ENCODE measurements around the gene C1orf232. TPM values are rescaled to one million over a fixed set of nuclear protein-coding genes. Genes with fewer than 3 reads are reported as not detected.
A peak's percentile ranks its signal among the peaks of the same experiment; 100 is the strongest.

C1orf232 gene
- total and polyA plus RNA-seq, 4 donors = 0.50 to 1.4 (median 1.1) TPM; not detected in 1

- WGBS (ENCODE audit: insufficient coverage) = no CpG with 5 or more reads among the region's 3 CpGs
- Histone ChIP-seq H3K4me1 (ENCODE audit: control insufficient read depth, insufficient read depth, low read length) (peaks cover under 1% of the 10 kb centered on the region), H3K36me3 (ENCODE audit: control insufficient read depth, insufficient read depth, low read length) (no peaks in the 10 kb centered on the region), H3K9me3 (ENCODE audit: control insufficient read depth, insufficient read depth, low read length) (no peaks in the 10 kb centered on the region), H3K27ac (ENCODE audit: low read depth, low read length) (no peak overlapping the region), H3K4me3 (ENCODE audit: low read depth, low read length) (no peak overlapping the region), H3K27me3 (ENCODE audit: control insufficient read depth, insufficient read depth, low read length) (peaks cover under 1% of the 10 kb centered on the region)
- no peak for DNase-seq (ENCODE audit: low read depth in 4 of 6, low spot score in 6 of 6)
Observed at GRCh38 chr1:26195805-26196204, 27.0 kb upstream of the C1orf232 start.

DNA sequence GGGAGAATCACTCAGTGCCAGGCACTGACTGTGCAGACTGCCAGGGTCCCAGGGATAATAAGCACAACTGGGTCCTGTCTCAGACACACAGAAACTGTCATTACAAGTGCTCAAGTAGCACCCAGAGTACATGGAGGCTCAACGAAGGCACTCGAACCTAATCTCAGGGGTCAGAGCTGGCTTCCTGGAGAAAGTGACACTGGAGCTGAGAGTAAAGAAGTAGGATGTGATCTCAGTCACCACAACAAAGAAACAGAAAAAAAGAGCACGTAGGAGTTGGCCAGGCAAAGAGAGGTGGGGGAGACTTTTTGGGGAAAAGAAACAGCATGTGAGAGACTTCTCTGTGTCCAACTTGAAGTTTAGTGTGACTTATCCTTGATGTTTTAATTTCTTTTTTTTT is 23.0 kb upstream of the C1orf232 start:
- peaks cover 22% of the 10 kb centered on the region for H3K36me3 ChIP-seq (ENCODE audit: control insufficient read depth, insufficient read depth, low read length)
- H3K27me3 ChIP-seq (ENCODE audit: control insufficient read depth, insufficient read depth, low read length) = no peaks in the 10 kb centered on the region
- WGBS (ENCODE audit: insufficient coverage) = no CpG with 5 or more reads among the region's 3 CpGs
- H3K27ac ChIP-seq (ENCODE audit: low read depth, low read length) = no peak overlapping the region
- H3K4me1 ChIP-seq (ENCODE audit: control insufficient read depth, insufficient read depth, low read length) = no peaks in the 10 kb centered on the region
- no peak overlapping the region for H3K4me3 ChIP-seq (ENCODE audit: low read depth, low read length)
- DNase-seq (ENCODE audit: low read depth in 4 of 6, low spot score in 6 of 6) = no peak
- no peaks in the 10 kb centered on the region for H3K9me3 ChIP-seq (ENCODE audit: control insufficient read depth, insufficient read depth, low read length)

DNA sequence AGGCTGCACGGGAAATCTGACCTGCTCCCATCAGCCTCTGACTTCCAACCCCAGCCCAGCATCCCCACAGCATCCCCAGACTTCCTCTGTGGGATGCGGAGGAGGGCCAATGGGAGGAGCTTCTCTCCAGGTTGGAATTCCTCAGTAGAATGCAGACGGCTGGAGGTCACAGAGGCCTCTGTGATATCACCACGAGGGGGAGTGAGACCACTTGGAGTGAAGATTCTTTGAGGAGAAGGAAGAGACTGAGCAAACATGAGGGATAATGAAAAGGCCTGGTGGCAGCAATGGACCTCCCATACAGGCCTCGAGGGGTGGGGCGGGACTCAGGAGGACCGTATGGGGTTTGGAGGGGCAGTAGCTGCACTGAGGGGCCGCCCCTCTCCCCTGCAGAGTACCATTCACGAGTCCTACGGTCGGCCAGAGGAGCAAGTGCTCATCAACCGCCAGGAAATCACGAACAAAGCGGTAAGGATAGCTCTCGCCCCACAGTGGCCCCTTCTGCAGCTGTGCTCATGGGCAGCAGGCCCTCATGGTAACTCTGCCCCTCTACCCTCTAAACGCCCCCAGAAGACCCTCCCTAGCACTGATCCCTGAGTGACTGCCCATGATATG is 21.7 kb upstream of the C1orf232 start, which contains the start of gene CATSPER4:
Gene CATSPER4 (plus strand): TSS at position 230 of the 615 bp plus-strand sequence. CDS start 26 bp downstream, at position 256.
- Histone ChIP-seq H3K4me3 (ENCODE audit: low read depth, low read length) (no peak within 1 kb of the TSS), H3K36me3 (ENCODE audit: control insufficient read depth, insufficient read depth, low read length) (peaks cover 27% of the 10 kb centered on the region), H3K27ac (ENCODE audit: low read depth, low read length) (no peak within 1 kb of the TSS), H3K4me1 (ENCODE audit: control insufficient read depth, insufficient read depth, low read length) (no peaks in the 10 kb centered on the region), H3K9me3 (ENCODE audit: control insufficient read depth, insufficient read depth, low read length) (no peaks in the 10 kb centered on the region), H3K27me3 (ENCODE audit: control insufficient read depth, insufficient read depth, low read length) (no peaks in the 10 kb centered on the region)
- peak in 2 of 6 donors; percentile 21 to 54 for DNase-seq (ENCODE audit: low read depth in 4 of 6, low spot score in 6 of 6)
- 21% methylated on average over 14 of the region's 16 CpGs for WGBS (ENCODE audit: insufficient coverage)

GRCh38 chr1:26189751-26190275 is 21.1 kb upstream of the C1orf232 start:
- Histone ChIP-seq H3K4me1 (ENCODE audit: control insufficient read depth, insufficient read depth, low read length) (no peaks in the 10 kb centered on the region), H3K27ac (ENCODE audit: low read depth, low read length) (no peak overlapping the region), H3K4me3 (ENCODE audit: low read depth, low read length) (no peak overlapping the region), H3K9me3 (ENCODE audit: control insufficient read depth, insufficient read depth, low read length) (no peaks in the 10 kb centered on the region), H3K36me3 (ENCODE audit: control insufficient read depth, insufficient read depth, low read length) (peaks cover 29% of the 10 kb centered on the region), H3K27me3 (ENCODE audit: control insufficient read depth, insufficient read depth, low read length) (no peaks in the 10 kb centered on the region)
- no peak for DNase-seq (ENCODE audit: low read depth in 4 of 6, low spot score in 6 of 6)
- WGBS (ENCODE audit: insufficient coverage) = 76% methylated on average over 3 of the region's 7 CpGs

GRCh38 chr1:26189331-26189730 is 20.6 kb upstream of the C1orf232 start:
- no peak overlapping the region for H3K27ac ChIP-seq (ENCODE audit: low read depth, low read length)
- H3K36me3 ChIP-seq (ENCODE audit: control insufficient read depth, insufficient read depth, low read length) = peaks cover 31% of the 10 kb centered on the region
- no peaks in the 10 kb centered on the region for H3K4me1 ChIP-seq (ENCODE audit: control insufficient read depth, insufficient read depth, low read length)
- H3K9me3 ChIP-seq (ENCODE audit: control insufficient read depth, insufficient read depth, low read length) = no peaks in the 10 kb centered on the region
- DNase-seq (ENCODE audit: low read depth in 4 of 6, low spot score in 6 of 6) = no peak
- no peak overlapping the region for H3K4me3 ChIP-seq (ENCODE audit: low read depth, low read length)
- no peaks in the 10 kb centered on the region for H3K27me3 ChIP-seq (ENCODE audit: control insufficient read depth, insufficient read depth, low read length)
- 81% methylated on average over 4 of the region's 6 CpGs for WGBS (ENCODE audit: insufficient coverage)

DNA sequence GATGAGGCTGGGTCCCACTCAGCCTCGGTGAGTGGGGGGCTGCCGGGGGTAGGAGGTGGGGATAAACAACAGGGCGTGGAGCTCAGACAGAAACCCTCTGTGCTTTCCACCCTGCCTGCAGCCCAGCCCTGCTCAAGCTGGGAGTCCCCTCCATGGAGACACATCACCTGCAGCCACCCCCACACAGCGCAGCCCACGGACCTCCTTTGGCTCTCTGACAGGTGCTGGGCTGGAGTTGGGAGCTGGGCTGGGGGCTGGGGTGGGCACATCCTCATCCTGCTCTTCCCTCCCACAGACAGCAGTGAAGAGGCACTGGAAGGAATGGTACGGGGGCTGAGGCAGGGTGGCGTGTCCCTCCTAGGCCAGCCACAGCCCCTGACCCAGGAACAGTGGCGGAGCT is 19.7 kb upstream of the C1orf232 start:
- WGBS (ENCODE audit: insufficient coverage) = 87% methylated on average over 3 of the region's 8 CpGs
- peaks cover 38% of the 10 kb centered on the region for H3K36me3 ChIP-seq (ENCODE audit: control insufficient read depth, insufficient read depth, low read length)

DNA sequence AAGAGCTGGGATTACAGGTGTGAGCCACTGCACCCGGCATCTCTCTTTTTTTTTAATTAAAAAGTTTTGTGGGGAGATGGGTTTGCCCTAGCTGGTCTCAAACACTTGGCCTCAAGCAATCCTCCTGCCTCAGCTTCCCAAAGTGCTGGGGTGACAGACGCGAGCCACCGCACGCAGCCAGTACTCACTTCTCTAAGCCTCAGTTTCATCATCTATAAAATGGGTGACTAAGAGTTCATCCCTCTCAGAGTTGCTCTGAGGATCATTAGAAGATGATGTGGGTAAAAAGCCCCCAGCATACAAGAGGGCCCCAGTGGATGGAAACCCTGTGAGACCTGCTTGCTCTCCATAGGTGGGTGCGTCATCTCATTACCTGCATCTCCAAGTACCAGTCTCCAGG is 19.1 kb upstream of the C1orf232 start:
- H3K27ac ChIP-seq (ENCODE audit: low read depth, low read length) = no peak overlapping the region
- H3K9me3 ChIP-seq (ENCODE audit: control insufficient read depth, insufficient read depth, low read length) = no peaks in the 10 kb centered on the region
- WGBS (ENCODE audit: insufficient coverage) = 100% methylated on average over 2 of the region's 6 CpGs
- no peaks in the 10 kb centered on the region for H3K27me3 ChIP-seq (ENCODE audit: control insufficient read depth, insufficient read depth, low read length)
- peaks cover 44% of the 10 kb centered on the region for H3K36me3 ChIP-seq (ENCODE audit: control insufficient read depth, insufficient read depth, low read length)
- no peak overlapping the region for H3K4me3 ChIP-seq (ENCODE audit: low read depth, low read length)
- no peaks in the 10 kb centered on the region for H3K4me1 ChIP-seq (ENCODE audit: control insufficient read depth, insufficient read depth, low read length)
- no peak for DNase-seq (ENCODE audit: low read depth in 4 of 6, low spot score in 6 of 6)

More for the DNA sequence above, 19.7 kb upstream of the C1orf232 start:
- Histone ChIP-seq H3K4me3 (ENCODE audit: low read depth, low read length) (no peak overlapping the region), H3K9me3 (ENCODE audit: control insufficient read depth, insufficient read depth, low read length) (no peaks in the 10 kb centered on the region), H3K27me3 (ENCODE audit: control insufficient read depth, insufficient read depth, low read length) (no peaks in the 10 kb centered on the region), H3K27ac (ENCODE audit: low read depth, low read length) (no peak overlapping the region), H3K4me1 (ENCODE audit: control insufficient read depth, insufficient read depth, low read length) (no peaks in the 10 kb centered on the region)
- DNase-seq (ENCODE audit: low read depth in 4 of 6, low spot score in 6 of 6) = no peak

- no peaks in the 10 kb centered on the region for H3K27me3 ChIP-seq (ENCODE audit: control insufficient read depth, insufficient read depth, low read length)
- DNase-seq (ENCODE audit: low read depth in 4 of 6, low spot score in 6 of 6) = no peak
- no peaks in the 10 kb centered on the region for H3K4me1 ChIP-seq (ENCODE audit: control insufficient read depth, insufficient read depth, low read length)
- 93% methylated on average over 19 of the region's 21 CpGs for WGBS (ENCODE audit: insufficient coverage)
- peaks cover 60% of the 10 kb centered on the region for H3K36me3 ChIP-seq (ENCODE audit: control insufficient read depth, insufficient read depth, low read length)
- no peaks in the 10 kb centered on the region for H3K9me3 ChIP-seq (ENCODE audit: control insufficient read depth, insufficient read depth, low read length)
- H3K27ac ChIP-seq (ENCODE audit: low read depth, low read length) = no peak overlapping the region
- no peak overlapping the region for H3K4me3 ChIP-seq (ENCODE audit: low read depth, low read length)
Observed at GRCh38 chr1:26184883-26185282, 16.1 kb upstream of the C1orf232 start.

DNA sequence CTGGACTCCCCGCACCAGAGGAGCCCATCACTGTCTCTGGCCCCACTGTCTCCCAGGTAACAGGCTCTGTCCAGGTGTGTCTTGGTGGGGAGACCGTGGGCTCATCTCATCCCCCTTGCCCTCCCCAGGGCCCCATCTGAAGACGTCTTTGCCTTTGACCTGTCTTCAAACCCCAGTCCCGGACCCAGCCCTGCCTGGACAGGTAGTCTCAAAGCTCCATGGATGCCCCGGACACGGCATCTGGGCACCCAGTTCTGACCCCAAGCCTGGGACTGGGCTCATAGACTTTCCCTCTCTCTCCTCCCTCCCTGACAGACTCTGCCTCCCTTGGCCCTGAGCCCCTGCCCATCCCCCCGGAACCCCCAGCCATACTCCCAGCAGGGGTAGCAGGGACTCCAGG is 15.3 kb upstream of the C1orf232 start:
- no peak for DNase-seq (ENCODE audit: low read depth in 4 of 6, low spot score in 6 of 6)
- 90% methylated on average over 6 of the region's 7 CpGs for WGBS (ENCODE audit: insufficient coverage)
- H3K36me3 ChIP-seq (ENCODE audit: control insufficient read depth, insufficient read depth, low read length) = peaks cover 57% of the 10 kb centered on the region
- no peaks in the 10 kb centered on the region for H3K9me3 ChIP-seq (ENCODE audit: control insufficient read depth, insufficient read depth, low read length)
- H3K27ac ChIP-seq (ENCODE audit: low read depth, low read length) = no peak overlapping the region
- H3K27me3 ChIP-seq (ENCODE audit: control insufficient read depth, insufficient read depth, low read length) = no peaks in the 10 kb centered on the region
- H3K4me3 ChIP-seq (ENCODE audit: low read depth, low read length) = no peak overlapping the region
- H3K4me1 ChIP-seq (ENCODE audit: control insufficient read depth, insufficient read depth, low read length) = no peaks in the 10 kb centered on the region

- no peak for DNase-seq (ENCODE audit: low read depth in 4 of 6, low spot score in 6 of 6)
- Histone ChIP-seq H3K27me3 (ENCODE audit: control insufficient read depth, insufficient read depth, low read length) (no peaks in the 10 kb centered on the region), H3K9me3 (ENCODE audit: control insufficient read depth, insufficient read depth, low read length) (no peaks in the 10 kb centered on the region), H3K4me1 (ENCODE audit: control insufficient read depth, insufficient read depth, low read length) (no peaks in the 10 kb centered on the region), H3K4me3 (ENCODE audit: low read depth, low read length) (no peak overlapping the region), H3K27ac (ENCODE audit: low read depth, low read length) (no peak overlapping the region), H3K36me3 (ENCODE audit: control insufficient read depth, insufficient read depth, low read length) (peaks cover 50% of the 10 kb centered on the region)
- 75% methylated on average over 4 of the region's 7 CpGs for WGBS (ENCODE audit: insufficient coverage)
Observed at GRCh38 chr1:26182383-26182696, 13.6 kb upstream of the C1orf232 start.
